ENCODE data around the gene GDPD3.

Gene GDPD3

GRCh38 chr16:30069611-30070462, 43.5 kb downstream of the GDPD3 start:
- Histone ChIP-seq H3K4me3 (ENCODE audit: low read depth in 1 of 2, low read length in 2 of 2) (peak overlapping the region in 1 of 2 donors; percentile 39), H3K4me1 (ENCODE audit: control insufficient read depth in 1 of 2, insufficient read depth in 2 of 2, low read length in 2 of 2) (peaks cover 20 to 41% of the 10 kb centered on the region in 2 donors), H3K36me3 (ENCODE audit: control insufficient read depth in 1 of 2, insufficient read depth in 2 of 2, low read length in 2 of 2) (peaks cover 44 to 58% of the 10 kb centered on the region in 2 donors), H3K9me3 (ENCODE audit: control insufficient read depth in 1 of 2, low read length in 2 of 2) (no peaks in the 10 kb centered on the region), H3K27ac (ENCODE audit: low read length) (no peak overlapping the region), H3K27me3 (ENCODE audit: low read depth, low read length) (no peaks in the 10 kb centered on the region)

GRCh38 chr16:30068750-30069610, 44.4 kb downstream of the GDPD3 start:
- peak overlapping the region in 1 of 2 donors; percentile 39 for H3K4me3 ChIP-seq (ENCODE audit: low read depth in 1 of 2, low read length in 2 of 2)
- peak overlapping the region; percentile 26 for H3K27ac ChIP-seq (ENCODE audit: low read length)

GRCh38 chr16:30068333-30068732, 45.0 kb downstream of the GDPD3 start:
- Histone ChIP-seq H3K4me3 (ENCODE audit: low read depth in 1 of 2, low read length in 2 of 2) (peak overlapping the region in 1 of 2 donors; percentile 39), H3K9me3 (ENCODE audit: control insufficient read depth in 1 of 2, low read length in 2 of 2) (no peaks in the 10 kb centered on the region), H3K36me3 (ENCODE audit: control insufficient read depth in 1 of 2, insufficient read depth in 2 of 2, low read length in 2 of 2) (peaks cover 44 to 58% of the 10 kb centered on the region in 2 donors), H3K4me1 (ENCODE audit: control insufficient read depth in 1 of 2, insufficient read depth in 2 of 2, low read length in 2 of 2) (peaks cover 22 to 49% of the 10 kb centered on the region in 2 donors), H3K27ac (ENCODE audit: low read length) (peak overlapping the region; percentile 26), H3K27me3 (ENCODE audit: low read depth, low read length) (no peaks in the 10 kb centered on the region)

More at GRCh38 chr16:30068750-30069610, 44.4 kb downstream of the GDPD3 start:
- peaks cover 19 to 42% of the 10 kb centered on the region in 2 donors for H3K4me1 ChIP-seq (ENCODE audit: control insufficient read depth in 1 of 2, insufficient read depth in 2 of 2, low read length in 2 of 2)
- no peaks in the 10 kb centered on the region for H3K27me3 ChIP-seq (ENCODE audit: low read depth, low read length)
- H3K9me3 ChIP-seq (ENCODE audit: control insufficient read depth in 1 of 2, low read length in 2 of 2), result no peaks in the 10 kb centered on the region
- peaks cover 44 to 58% of the 10 kb centered on the region in 2 donors for H3K36me3 ChIP-seq (ENCODE audit: control insufficient read depth in 1 of 2, insufficient read depth in 2 of 2, low read length in 2 of 2)

GRCh38 chr16:30067584-30067916, 45.8 kb downstream of the GDPD3 start:
- Histone ChIP-seq H3K27me3 (ENCODE audit: low read depth, low read length) (no peaks in the 10 kb centered on the region), H3K4me3 (ENCODE audit: low read depth in 1 of 2, low read length in 2 of 2) (peak overlapping the region; percentile 96 to 97), H3K4me1 (ENCODE audit: control insufficient read depth in 1 of 2, insufficient read depth in 2 of 2, low read length in 2 of 2) (peaks cover 24 to 53% of the 10 kb centered on the region in 2 donors), H3K27ac (ENCODE audit: low read length) (peak overlapping the region; percentile 96), H3K36me3 (ENCODE audit: control insufficient read depth in 1 of 2, insufficient read depth in 2 of 2, low read length in 2 of 2) (peaks cover 44 to 57% of the 10 kb centered on the region in 2 donors), H3K9me3 (ENCODE audit: control insufficient read depth in 1 of 2, low read length in 2 of 2) (no peaks in the 10 kb centered on the region)

GRCh38 chr16:30066761-30067583, 46.4 kb downstream of the GDPD3 start:
- peaks cover 41 to 51% of the 10 kb centered on the region in 2 donors for H3K36me3 ChIP-seq (ENCODE audit: control insufficient read depth in 1 of 2, insufficient read depth in 2 of 2, low read length in 2 of 2)
- peak overlapping the region; percentile 96 for H3K27ac ChIP-seq (ENCODE audit: low read length)
- peaks cover 24 to 53% of the 10 kb centered on the region in 2 donors for H3K4me1 ChIP-seq (ENCODE audit: control insufficient read depth in 1 of 2, insufficient read depth in 2 of 2, low read length in 2 of 2)
- peak overlapping the region; percentile 96 to 97 for H3K4me3 ChIP-seq (ENCODE audit: low read depth in 1 of 2, low read length in 2 of 2)
- no peaks in the 10 kb centered on the region for H3K9me3 ChIP-seq (ENCODE audit: control insufficient read depth in 1 of 2, low read length in 2 of 2)
- H3K27me3 ChIP-seq (ENCODE audit: low read depth, low read length), result no peaks in the 10 kb centered on the region

- Histone ChIP-seq H3K4me1 (ENCODE audit: control insufficient read depth in 1 of 2, insufficient read depth in 2 of 2, low read length in 2 of 2) (peaks cover 24 to 53% of the 10 kb centered on the region in 2 donors), H3K4me3 (ENCODE audit: low read depth in 1 of 2, low read length in 2 of 2) (peak overlapping the region; percentile 96 to 97), H3K27ac (ENCODE audit: low read length) (peak overlapping the region; percentile 96), H3K9me3 (ENCODE audit: control insufficient read depth in 1 of 2, low read length in 2 of 2) (no peaks in the 10 kb centered on the region), H3K36me3 (ENCODE audit: control insufficient read depth in 1 of 2, insufficient read depth in 2 of 2, low read length in 2 of 2) (peaks cover 34 to 43% of the 10 kb centered on the region in 2 donors), H3K27me3 (ENCODE audit: low read depth, low read length) (no peaks in the 10 kb centered on the region)
Measured at GRCh38 chr16:30065943-30066760, 47.2 kb downstream of the GDPD3 start.

- Histone ChIP-seq H3K36me3 (ENCODE audit: control insufficient read depth in 1 of 2, insufficient read depth in 2 of 2, low read length in 2 of 2) (peaks cover 29 to 34% of the 10 kb centered on the region in 2 donors), H3K27me3 (ENCODE audit: low read depth, low read length) (no peaks in the 10 kb centered on the region), H3K9me3 (ENCODE audit: control insufficient read depth in 1 of 2, low read length in 2 of 2) (no peaks in the 10 kb centered on the region), H3K27ac (ENCODE audit: low read length) (peak within 1 kb of the TSS; percentile 98), H3K4me3 (ENCODE audit: low read depth in 1 of 2, low read length in 2 of 2) (peak within 1 kb of the TSS; percentile 96 to 97), H3K4me1 (ENCODE audit: control insufficient read depth in 1 of 2, insufficient read depth in 2 of 2, low read length in 2 of 2) (peaks cover 24 to 49% of the 10 kb centered on the region in 2 donors)
Measured at GRCh38 chr16:30065102-30065942, 48.0 kb downstream of the GDPD3 start, which contains the start of gene ALDOA. TSS of gene ALDOA (plus strand) at chr16:30065760. CDS start at chr16:30066898, 1,138 bp downstream.

GRCh38 chr16:30064729-30065101, 48.6 kb downstream of the GDPD3 start:
- no peaks in the 10 kb centered on the region for H3K9me3 ChIP-seq (ENCODE audit: control insufficient read depth in 1 of 2, low read length in 2 of 2)
- H3K27me3 ChIP-seq (ENCODE audit: low read depth, low read length), result no peaks in the 10 kb centered on the region
- peak overlapping the region; percentile 77 to 97 for H3K4me3 ChIP-seq (ENCODE audit: low read depth in 1 of 2, low read length in 2 of 2)
- peak overlapping the region; percentile 98 for H3K27ac ChIP-seq (ENCODE audit: low read length)
- H3K4me1 ChIP-seq (ENCODE audit: control insufficient read depth in 1 of 2, insufficient read depth in 2 of 2, low read length in 2 of 2), result peaks cover 21 to 43% of the 10 kb centered on the region in 2 donors
- peaks cover 23 to 28% of the 10 kb centered on the region in 2 donors for H3K36me3 ChIP-seq (ENCODE audit: control insufficient read depth in 1 of 2, insufficient read depth in 2 of 2, low read length in 2 of 2)

GRCh38 chr16:30063893-30064728, 49.2 kb downstream of the GDPD3 start:
- Histone ChIP-seq H3K4me1 (ENCODE audit: control insufficient read depth in 1 of 2, insufficient read depth in 2 of 2, low read length in 2 of 2) (peaks cover 15 to 37% of the 10 kb centered on the region in 2 donors), H3K9me3 (ENCODE audit: control insufficient read depth in 1 of 2, low read length in 2 of 2) (no peaks in the 10 kb centered on the region), H3K27ac (ENCODE audit: low read length) (peak overlapping the region; percentile 98), H3K27me3 (ENCODE audit: low read depth, low read length) (no peaks in the 10 kb centered on the region), H3K4me3 (ENCODE audit: low read depth in 1 of 2, low read length in 2 of 2) (peak overlapping the region; percentile 77 to 97), H3K36me3 (ENCODE audit: control insufficient read depth in 1 of 2, insufficient read depth in 2 of 2, low read length in 2 of 2) (peaks cover 17 to 22% of the 10 kb centered on the region in 2 donors)
